T-helper 1 cell treated with Interleukin-12 subunit alpha and Interleukin-12 subunit beta and Interleukin-4 antibody, amounts not matched to agents 30 ng/mL and 1 ng/mL, for 36 hours (primary cell): ENCODE results near the gene GTF2I. TPM values are rescaled to one million over a fixed set of nuclear protein-coding genes. Genes with fewer than 3 reads are reported as not detected.
"Not testable (repeated sequence)": the region's sequence is repeated elsewhere in the genome, so short reads cannot be mapped to it uniquely, and the experiment has no call there.

ENCODE experiments used
- intact Hi-C: fragments of 100-400 bp; cut with micrococcal nuclease; formaldehyde crosslinking; loops from one replicate; pipeline ENCODE4 v1.15.1; 2024
- total RNA-seq: library from RNA; stranded (reverse); gene quantifications from 2 replicates; pipeline ENCODE4 v1.2.3, GENCODE V29; 2022

The GTF2I gene
- total RNA-seq, 1 donor from 2014 or later = 148 TPM

- intact Hi-C loops = no loop called here
These were observed 51.2 kb downstream of the GTF2I start for GRCh38 chr7:74708569-74709275.

DNA sequence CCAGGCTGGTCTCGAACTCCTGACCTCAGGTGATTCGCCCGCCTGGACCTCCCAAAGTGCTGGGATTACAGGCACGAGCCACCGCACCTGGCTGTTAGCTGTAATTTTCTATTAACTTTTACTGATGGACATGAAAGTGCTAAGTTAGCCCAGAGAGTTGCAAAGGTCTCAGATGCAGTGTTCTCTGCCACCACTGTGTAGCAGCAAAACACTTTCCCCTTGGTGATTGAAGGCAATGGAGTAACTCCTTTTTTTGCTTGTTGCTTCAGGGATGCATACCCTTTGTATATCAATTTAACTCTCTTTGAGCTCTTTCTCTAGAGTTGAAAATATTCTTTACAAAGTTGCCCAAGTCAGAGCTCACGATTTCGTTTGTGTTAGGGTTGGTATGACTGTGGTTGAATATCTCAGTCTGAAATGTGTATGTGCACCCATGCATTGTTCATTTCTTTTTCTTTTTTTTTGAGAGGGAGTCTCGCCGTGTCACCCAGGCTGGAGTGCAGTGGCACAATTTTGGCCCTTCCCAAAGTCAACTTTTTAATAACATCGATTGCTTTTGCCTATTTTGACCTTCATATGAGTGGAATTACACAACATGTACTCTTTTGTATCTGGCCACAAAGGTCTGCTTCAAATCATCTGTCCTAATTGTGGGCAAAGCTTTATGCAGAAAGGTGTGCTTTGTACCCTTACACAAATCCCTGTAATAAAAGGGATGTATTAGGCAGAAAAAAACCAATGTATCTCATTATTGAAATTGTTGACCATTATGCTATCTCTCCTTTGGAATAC is 52.6 kb downstream of the GTF2I start:
- intact Hi-C loops = no loop called here

DNA sequence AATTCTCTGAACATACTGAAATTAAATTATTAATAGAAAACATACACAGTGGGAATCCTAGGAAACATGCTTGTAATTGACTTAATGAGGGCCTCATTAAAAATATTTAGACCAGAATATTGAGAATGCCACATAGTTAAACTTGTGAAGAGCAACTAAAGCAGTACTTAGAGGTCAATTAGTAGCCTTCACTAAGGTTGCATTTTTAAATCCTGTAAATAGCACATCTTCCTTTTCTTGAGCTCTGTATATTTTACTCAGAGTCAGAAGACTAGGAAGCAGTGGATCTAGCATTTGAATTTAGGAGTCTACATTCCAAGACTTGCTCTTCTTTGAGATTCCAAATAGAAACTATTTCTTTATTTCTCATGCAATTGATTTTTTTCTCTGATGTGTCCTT is 56.0 kb downstream of the GTF2I start:
- intact Hi-C loops = no loop called here

GRCh38 chr7:74717889-74718288 is 60.4 kb downstream of the GTF2I start:
- intact Hi-C loops = no loop called here

DNA sequence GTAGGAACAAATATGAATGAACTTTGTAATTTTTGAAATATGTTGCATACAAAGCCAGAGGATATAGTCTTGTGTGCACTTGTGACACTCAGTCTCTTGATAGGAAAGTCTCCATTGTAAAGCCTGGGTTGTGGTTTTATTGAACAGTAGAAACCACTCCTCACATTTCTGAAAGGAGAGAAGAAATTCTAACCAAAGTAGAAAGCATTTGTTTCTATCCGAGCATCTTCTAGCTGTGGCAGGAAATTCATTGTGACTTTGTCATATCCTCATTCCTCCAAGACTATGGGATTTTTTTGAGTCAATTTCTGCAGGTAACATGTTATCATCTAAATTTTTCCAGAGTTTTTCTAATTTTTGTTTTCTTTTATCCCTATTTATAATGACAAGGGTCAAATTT is 60.8 kb downstream of the GTF2I start:
- intact Hi-C loops = no loop called here

DNA sequence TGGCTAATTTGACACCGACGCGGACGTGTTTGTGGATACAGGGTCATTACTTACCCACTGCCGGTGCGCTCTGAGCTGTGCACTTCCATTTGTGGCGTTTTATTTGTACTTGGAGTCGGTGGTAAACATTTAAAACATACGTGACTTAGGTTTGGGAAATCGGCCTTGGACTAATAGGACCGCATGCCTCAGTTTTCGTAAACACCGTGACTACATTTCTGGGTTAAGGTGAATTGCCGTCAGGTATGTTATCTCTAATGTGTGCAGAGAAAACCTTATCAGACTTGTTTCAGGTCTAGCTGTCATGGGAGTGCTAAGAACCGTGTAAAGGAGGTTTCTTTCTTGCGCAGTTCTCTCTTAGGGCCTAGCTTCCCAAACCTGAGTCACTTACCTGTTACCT is 64.6 kb downstream of the GTF2I start:
- intact Hi-C loops = no loop called here

DNA sequence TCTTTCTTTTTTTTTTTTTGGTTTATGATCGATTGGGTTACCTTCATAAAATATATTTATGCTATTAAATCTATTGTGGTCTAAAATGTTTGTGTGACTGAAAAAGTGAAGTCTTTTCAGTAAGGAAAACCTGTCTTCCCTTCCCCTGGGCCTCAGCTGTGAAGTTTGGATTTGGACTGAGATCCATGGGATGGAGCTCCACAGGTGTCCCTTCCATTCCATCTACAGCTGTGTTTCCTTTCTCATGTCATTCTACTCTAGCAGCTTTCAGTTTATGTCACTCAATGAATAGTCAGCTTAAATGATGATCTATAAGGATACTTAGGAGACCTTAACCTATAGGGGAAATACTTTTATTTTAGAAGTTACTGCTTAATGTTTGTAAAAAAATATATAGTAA is 68.3 kb downstream of the GTF2I start:
- intact Hi-C loops = no loop called here

GRCh38 chr7:74726309-74727101 is 69.0 kb downstream of the GTF2I start:
- intact Hi-C loops = no loop called here

DNA sequence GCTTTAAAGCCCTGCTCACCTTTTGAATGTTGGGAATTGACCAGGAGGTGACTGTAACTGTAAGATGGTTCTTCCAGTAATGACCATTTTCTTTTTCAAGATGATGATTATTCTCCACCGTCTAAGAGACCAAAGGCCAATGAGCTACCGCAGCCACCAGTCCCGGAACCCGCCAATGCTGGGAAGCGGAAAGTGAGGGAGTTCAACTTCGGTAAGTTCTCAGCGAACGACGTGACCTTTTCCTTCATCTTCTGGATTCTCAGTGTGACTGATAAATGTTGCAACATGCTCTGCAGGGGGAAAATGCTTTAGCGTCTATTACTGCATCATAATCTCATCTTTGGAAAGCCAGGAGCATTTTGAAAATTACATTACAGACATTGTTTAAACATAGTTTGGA is 71.2 kb downstream of the GTF2I start:
- intact Hi-C loops = not testable (repeated sequence)

GRCh38 chr7:74730186-74730585 is 72.7 kb downstream of the GTF2I start:
- intact Hi-C loops = not testable (repeated sequence)

DNA sequence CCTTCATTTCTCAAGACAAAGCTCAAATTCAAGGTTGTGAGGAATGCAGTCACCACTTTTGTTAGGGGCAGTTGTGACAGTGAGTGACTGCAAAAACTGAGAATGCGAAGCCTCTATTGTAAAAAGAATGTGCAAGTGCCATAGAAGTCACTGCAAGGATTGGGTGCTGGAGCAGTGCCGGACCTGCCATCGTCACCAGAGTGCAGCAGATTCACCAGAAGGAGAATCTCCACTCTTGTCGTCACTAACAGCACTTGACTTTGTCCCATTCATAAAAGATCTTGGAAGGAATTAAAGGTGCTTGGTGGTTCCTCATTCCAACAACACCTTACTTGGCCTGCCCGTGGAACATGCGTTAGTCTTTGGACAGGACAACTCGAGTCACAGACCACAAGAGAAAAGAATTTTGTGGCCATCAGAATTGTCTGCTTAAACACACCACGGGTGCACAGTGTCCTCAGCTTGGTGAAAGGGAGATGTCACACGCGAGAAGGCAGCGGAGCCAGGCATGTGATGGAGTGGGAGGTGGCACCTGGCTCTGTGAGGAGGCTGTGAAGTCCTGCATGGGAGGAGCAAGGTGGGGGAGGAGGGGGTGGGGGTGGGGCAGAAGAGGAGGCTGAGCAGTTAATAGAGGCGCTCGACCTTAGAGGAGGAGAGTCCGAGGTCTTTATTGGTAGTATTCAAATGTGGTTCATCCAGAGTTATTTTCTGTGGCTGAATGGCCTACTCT is 82.6 kb downstream of the GTF2I start:
- intact Hi-C loops = not testable (repeated sequence)

GRCh38 chr7:74743936-74744557 is 86.5 kb downstream of the GTF2I start:
- intact Hi-C loops = not testable (repeated sequence)

DNA sequence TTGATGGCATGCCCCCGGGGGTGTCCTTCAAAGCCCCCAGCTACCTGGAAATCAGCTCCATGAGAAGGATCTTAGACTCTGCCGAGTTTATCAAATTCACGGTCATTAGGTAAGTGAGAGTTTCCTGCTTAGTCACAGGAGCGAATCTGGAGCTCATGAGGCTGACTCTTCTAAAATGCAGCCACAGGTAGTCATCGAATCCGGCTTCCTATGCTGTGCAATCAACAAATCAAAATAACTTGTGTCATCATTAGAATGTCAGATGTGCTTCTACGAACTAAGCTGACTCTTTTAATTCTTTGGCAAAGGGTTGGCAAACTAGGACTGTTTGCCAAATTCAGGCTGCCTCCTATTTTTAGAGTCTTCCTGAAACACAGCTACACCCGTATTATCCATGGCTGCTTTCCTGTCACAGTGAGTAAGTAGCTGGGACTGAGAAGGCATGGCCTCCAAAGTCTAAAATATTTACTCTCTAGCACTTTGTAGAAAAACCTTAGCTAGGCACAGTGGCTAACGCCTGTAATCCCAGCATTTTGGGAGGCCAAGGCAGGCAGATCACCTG is 96.5 kb downstream of the GTF2I start:
- intact Hi-C loops = not testable (repeated sequence)

- intact Hi-C loops = not testable (repeated sequence)
These were observed 99.2 kb downstream of the GTF2I start for GRCh38 chr7:74756673-74757072.

DNA sequence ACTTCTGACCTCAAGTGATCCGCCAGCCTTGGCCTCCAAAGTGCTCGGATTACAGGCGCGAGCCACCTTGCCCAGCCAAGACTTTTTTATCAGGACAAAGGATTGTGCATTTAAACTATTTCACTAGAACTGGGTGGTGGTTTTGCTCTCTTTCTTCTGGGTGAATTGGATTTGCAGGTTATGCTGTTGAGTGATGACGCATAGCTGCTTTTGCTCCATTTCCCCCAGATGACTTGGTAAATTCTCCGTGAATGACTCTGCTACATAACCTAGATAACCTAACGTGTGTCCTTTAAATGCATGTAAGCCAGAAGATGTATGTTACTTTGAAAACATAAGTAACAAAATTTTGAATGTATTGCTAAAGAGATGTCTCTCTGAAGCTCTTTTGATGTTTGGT is 100.8 kb downstream of the GTF2I start:
- intact Hi-C loops = not testable (repeated sequence)

- intact Hi-C loops = not testable (repeated sequence)
These were observed 101.5 kb downstream of the GTF2I start for GRCh38 chr7:74758982-74759381.

DNA sequence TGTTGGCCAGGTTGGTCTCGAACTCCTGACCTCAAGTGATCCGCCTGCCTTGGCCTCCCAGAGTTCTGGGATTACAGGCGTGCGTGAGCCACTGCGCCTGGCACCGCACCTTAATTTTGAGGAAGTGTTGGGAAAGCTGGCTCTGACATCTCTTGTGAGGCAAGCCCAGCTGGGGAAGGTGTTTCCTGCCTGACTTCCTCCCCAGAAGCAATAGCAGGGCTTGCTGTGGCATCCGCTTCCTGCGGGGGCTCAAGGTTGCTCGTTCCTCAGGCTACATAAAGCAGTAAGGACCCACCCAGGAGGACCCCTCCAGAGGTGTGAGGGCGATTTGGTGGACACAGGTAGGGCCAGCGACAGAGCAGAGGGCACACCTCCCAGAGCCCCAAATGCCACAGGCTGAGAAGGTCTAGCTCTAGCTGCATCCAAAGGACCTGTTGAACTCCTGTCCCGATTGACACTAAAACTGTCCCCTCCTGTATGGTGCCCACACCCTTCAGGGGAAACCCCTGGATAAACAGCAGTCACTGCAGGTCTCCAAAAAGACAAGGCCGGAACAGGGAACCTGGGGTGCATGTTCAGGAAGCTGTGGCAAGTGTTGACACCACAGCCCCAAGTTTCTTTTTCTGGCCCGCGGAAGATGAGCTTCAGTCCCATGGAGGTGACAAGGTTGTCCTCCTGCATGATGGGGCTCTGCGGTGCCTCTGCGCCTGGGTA is 107.8 kb downstream of the GTF2I start:
- intact Hi-C loops = not testable (repeated sequence)

DNA sequence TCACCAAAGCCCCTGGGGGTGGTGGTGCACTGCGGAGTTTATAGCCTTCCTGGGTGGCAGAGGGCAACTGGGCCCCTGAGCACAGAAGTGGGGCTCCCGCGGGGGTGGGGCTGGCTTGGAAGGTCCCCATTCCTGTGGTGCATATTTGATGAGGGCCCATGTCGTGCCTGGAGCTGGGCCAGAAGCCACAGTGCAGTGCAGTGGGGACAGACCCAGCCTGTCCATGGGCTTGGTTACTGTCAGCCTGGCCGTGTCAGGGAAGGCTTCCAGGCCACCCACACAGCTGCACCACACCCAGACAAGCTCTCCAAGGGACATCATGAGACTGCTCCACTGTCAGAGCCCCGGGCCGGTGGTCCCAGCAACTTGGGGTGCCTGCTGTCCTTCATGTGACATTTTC is 109.0 kb downstream of the GTF2I start:
- intact Hi-C loops = not testable (repeated sequence)

- intact Hi-C loops = not testable (repeated sequence)
These were observed 109.5 kb downstream of the GTF2I start for GRCh38 chr7:74766991-74767390.

DNA sequence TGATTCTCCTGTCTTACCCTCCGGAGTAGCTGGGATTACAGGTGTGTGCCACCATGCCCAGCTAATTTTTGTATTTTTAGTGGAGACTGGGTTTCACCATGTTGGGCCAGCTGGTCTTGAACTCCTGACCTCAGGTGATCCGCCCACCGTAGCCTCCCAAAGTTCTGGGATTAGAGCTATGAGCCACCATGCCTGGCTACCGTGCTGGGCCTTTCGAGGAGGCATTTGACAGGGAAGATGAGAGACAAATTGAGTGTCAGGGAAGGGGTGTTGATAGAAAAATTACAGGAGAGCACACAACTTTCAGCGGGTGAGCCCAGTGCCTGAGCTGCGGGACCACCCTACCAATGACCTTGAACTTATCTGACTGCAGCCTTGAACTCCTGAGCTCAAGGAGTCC is 112.5 kb downstream of the GTF2I start:
- intact Hi-C loops = not testable (repeated sequence)
